Mesothelial cell of epicardium (in vitro differentiated cells): ENCODE data around the gene LTB4R. TPM values are rescaled to one million over a fixed set of nuclear protein-coding genes. Genes with fewer than 3 reads are reported as not detected.
"Not testable (repeated sequence)": the region's sequence is repeated elsewhere in the genome, so short reads cannot be mapped to it uniquely, and the experiment has no call there.

Source experiments
- DNase-seq, 2 experiments: peaks; one replicate each; pipeline ENCODE4 v3.0.0; 2021; ENCODE audit warnings: low spot score in 2 of 2; ENCODE audit not compliant: unreplicated experiment in 2 of 2
- H3K27ac Mint-ChIP-seq: 2 replicates; pipeline ENCODE4 v1.8.0; 2021; ENCODE audit warnings: mixed read lengths
- H3K27me3 Mint-ChIP-seq: 2 replicates; pipeline ENCODE4 v1.8.0; 2021; ENCODE audit warnings: low read depth, mixed read lengths
- H3K36me3 Mint-ChIP-seq: 2 replicates; pipeline ENCODE4 v1.8.0; 2021; ENCODE audit warnings: mixed read lengths
- H3K4me1 Mint-ChIP-seq: 2 replicates; pipeline ENCODE4 v1.8.0; 2021; ENCODE audit warnings: mixed read lengths
- H3K4me3 Mint-ChIP-seq: 2 replicates; pipeline ENCODE4 v1.8.0; 2021; ENCODE audit warnings: mild to moderate bottlenecking, moderate library complexity, mixed read lengths
- H3K9me3 Mint-ChIP-seq: 2 replicates; pipeline ENCODE4 v1.8.0; 2021; ENCODE audit warnings: mixed read lengths
- total RNA-seq: library from RNA; stranded (reverse); gene quantifications from 3 replicates; pipeline ENCODE4 v1.2.1, GENCODE V29; 2021
- TF ChIP-seq, protein P1 (sequence below): fragments of 200-600 bp; sonication (generic); IDR thresholded peaks from one replicate; pipeline ENCODE4 v1.5.0; 2021; ENCODE audit warnings: antibody characterized with exemption; ENCODE audit not compliant: unreplicated experiment

LTB4R gene
- total RNA-seq, 1 donor from 2014 or later = 11.8 TPM

DNA sequence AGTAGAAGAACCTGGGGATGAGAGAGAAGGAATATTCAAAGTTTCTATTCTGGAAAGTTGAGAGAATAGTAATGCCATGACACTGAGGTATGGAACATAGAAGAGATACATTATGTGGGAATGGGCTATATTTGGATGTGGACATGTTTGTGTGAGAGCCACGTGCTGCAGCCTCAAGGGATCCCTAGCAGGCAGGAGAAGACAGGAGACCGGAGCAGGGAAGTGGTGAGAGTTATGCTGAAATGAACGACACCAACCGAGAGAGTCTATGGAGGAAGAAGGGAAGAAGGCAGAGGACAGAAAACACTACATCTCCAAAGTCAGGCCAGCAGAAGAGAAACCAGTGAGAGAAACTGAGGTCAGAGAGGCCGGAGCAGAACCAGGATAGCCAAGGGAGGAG is 38.4 kb downstream of the LTB4R start:
- H3K4me1 Mint-ChIP-seq = peaks cover 4% of the 10 kb centered on the region
- no peaks in the 10 kb centered on the region for H3K9me3 Mint-ChIP-seq
- H3K27me3 Mint-ChIP-seq = peaks cover 75% of the 10 kb centered on the region
- no peak overlapping the region for H3K27ac Mint-ChIP-seq
- no peak overlapping the region for H3K4me3 Mint-ChIP-seq
- TF ChIP-seq, protein P1, sequence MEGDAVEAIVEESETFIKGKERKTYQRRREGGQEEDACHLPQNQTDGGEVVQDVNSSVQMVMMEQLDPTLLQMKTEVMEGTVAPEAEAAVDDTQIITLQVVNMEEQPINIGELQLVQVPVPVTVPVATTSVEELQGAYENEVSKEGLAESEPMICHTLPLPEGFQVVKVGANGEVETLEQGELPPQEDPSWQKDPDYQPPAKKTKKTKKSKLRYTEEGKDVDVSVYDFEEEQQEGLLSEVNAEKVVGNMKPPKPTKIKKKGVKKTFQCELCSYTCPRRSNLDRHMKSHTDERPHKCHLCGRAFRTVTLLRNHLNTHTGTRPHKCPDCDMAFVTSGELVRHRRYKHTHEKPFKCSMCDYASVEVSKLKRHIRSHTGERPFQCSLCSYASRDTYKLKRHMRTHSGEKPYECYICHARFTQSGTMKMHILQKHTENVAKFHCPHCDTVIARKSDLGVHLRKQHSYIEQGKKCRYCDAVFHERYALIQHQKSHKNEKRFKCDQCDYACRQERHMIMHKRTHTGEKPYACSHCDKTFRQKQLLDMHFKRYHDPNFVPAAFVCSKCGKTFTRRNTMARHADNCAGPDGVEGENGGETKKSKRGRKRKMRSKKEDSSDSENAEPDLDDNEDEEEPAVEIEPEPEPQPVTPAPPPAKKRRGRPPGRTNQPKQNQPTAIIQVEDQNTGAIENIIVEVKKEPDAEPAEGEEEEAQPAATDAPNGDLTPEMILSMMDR = no peak
- no peaks in the 10 kb centered on the region for H3K36me3 Mint-ChIP-seq
- no peak for DNase-seq

DNA sequence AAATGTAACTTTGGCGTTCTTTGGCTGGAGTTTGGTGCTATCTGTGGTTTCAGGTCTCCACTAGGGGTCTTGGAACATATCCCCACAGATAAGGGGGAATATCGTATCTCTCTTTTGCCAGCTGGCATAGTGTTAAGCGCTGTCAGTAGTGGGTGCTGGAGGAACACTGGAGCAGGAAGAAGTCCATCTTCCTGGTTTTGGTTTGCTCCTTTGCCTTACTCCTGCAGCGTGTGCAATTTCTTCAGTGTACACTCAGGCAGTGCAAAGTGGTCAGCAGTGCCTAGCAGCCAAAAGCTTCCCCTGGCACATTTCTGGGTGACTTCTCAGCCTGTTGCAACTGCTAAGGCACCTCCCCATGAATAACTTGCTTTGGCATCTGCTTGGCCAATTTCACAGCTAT is 40.2 kb downstream of the LTB4R start:
- no peak overlapping the region for H3K27ac Mint-ChIP-seq
- no peak for DNase-seq

DNA sequence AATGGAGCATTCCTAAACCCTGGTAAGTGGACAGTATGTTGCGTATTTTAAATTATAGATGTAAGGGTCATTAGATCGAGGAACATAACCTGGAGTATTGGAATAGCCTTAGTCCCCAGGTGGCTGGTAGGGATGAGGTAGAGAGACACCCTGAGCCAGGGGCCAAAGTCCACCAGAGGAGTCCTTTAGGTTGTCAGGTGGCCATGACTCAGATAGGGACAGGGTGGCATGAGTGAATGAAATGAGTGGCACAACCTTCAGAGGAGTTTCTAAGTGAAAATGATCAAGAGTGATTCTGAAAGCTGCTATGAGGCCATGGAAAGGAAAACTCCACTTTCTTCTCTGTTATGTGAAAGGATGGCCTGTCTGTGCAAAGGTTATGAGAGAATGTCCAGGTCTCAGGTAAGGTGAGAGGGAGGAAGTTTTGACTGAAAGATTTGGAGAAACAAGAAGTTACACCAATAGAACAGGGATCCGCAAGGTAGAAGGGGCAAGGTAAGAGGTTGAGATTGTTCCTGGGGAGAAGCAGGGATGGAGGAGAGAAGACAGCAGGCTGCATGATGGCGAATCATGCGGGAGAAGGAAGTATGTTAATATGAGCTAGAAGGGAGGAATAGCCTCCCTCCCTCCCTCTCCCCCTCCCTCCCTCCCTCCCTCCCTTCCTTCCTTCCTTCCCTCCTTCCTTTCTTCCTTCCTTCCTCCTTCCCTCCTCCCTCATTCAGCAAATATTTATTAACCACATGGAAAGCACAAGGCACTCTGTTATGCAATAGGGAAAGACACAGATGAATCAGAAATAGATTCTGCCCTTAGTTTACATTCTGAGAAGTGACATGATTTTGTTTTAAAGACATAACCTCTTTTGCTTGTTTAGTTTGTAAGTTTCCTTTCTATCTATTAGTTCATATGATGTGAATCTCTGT is 42.5 kb downstream of the LTB4R start:
- no peak overlapping the region for H3K27ac Mint-ChIP-seq
- H3K27me3 Mint-ChIP-seq = peaks cover 54% of the 10 kb centered on the region
- no peak overlapping the region for H3K4me3 Mint-ChIP-seq
- no peaks in the 10 kb centered on the region for H3K9me3 Mint-ChIP-seq
- H3K36me3 Mint-ChIP-seq = no peaks in the 10 kb centered on the region
- DNase-seq = no peak
- TF ChIP-seq, protein P1 = no peak
- peaks cover 4% of the 10 kb centered on the region for H3K4me1 Mint-ChIP-seq

More for the DNA sequence above, 40.2 kb downstream of the LTB4R start:
- H3K9me3 Mint-ChIP-seq = no peaks in the 10 kb centered on the region
- peaks cover 4% of the 10 kb centered on the region for H3K4me1 Mint-ChIP-seq
- H3K27me3 Mint-ChIP-seq = peaks cover 61% of the 10 kb centered on the region
- TF ChIP-seq, protein P1 = no peak
- H3K4me3 Mint-ChIP-seq = no peak overlapping the region
- H3K36me3 Mint-ChIP-seq = no peaks in the 10 kb centered on the region

DNA sequence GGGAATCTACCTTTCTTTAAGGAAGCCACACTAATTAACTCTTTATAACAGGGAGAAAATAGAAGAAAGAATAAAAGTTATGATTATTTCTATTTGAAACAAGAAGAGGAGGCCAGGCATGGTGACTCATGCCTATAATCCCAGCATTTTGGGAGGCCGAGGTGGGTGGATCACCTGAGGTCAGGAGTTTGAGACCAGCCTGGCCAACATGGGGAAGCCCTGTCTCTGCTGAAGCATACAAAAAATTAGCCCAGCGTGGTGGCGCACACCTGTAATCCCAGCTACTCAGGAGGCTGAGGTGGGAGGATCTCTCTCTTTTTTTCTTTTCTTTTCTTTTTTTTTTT is 43.2 kb downstream of the LTB4R start:
- H3K27me3 Mint-ChIP-seq = peaks cover 47% of the 10 kb centered on the region
- not testable (repeated sequence) for H3K27ac Mint-ChIP-seq, DNase-seq, H3K4me1 Mint-ChIP-seq, H3K9me3 Mint-ChIP-seq, H3K4me3 Mint-ChIP-seq, H3K36me3 Mint-ChIP-seq

DNA sequence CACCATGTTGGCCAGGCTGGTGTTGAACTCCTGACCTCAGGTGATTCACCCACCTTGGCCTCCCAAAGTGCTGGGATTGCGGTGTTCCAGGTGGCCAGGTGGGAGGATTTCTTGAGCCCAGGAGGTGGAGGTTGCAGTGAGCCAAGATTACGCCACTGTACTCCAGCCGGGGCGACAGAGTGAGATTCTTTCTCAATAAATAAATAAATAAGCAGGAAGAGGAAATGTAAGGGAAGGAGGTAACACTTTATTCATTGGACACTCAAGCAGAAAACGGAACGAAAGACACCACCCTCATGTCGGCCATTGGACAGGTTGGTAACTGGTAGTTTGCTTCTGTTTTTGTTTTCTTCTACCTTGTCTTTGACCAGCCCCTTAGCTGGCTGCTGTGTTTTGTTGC is 43.7 kb downstream of the LTB4R start:
- H3K27ac Mint-ChIP-seq = no peak overlapping the region
- no peak for DNase-seq
- H3K36me3 Mint-ChIP-seq = no peaks in the 10 kb centered on the region
- H3K4me3 Mint-ChIP-seq = no peak overlapping the region
- H3K9me3 Mint-ChIP-seq = no peaks in the 10 kb centered on the region
- TF ChIP-seq, protein P1 = no peak
- H3K4me1 Mint-ChIP-seq = peaks cover 4% of the 10 kb centered on the region
- H3K27me3 Mint-ChIP-seq = peaks cover 42% of the 10 kb centered on the region

DNA sequence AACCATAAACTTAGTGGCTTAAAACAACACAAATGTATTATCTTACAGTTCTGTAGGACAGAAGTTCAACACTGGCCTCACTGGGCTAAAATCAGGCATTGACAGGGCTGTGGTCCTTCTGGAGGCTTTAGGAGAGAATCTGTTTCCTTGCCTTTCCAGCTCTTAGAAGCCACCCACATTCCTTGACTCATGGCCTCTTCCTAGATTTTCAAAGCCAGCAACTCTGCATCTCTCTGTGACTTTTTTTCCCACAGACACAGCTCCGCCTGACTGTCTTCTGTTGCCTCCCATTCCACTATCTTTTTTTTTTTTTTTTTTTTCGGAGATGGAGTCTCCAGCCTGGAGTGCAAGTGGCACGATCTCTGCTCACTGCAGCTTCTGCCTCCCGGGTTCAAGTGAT is 44.9 kb downstream of the LTB4R start:
- TF ChIP-seq, protein P1 = no peak
- Mint-ChIP-seq H3K36me3 (no peaks in the 10 kb centered on the region), H3K27me3 (peaks cover 30% of the 10 kb centered on the region), H3K27ac (no peak overlapping the region), H3K4me1 (peaks cover 4% of the 10 kb centered on the region), H3K9me3 (peaks cover 4% of the 10 kb centered on the region), H3K4me3 (no peak overlapping the region)
- DNase-seq = no peak
